ENCODE data around the gene RASAL3. TPM values are rescaled to one million over a fixed set of nuclear protein-coding genes. Genes with fewer than 3 reads are reported as not detected.
"Not testable (repeated sequence)": the region's sequence is repeated elsewhere in the genome, so short reads cannot be mapped to it uniquely, and the experiment has no call there.

The RASAL3 gene
- total RNA-seq, 1 donor from 2014 or later: 1.9 TPM

- ATAC-seq: no peak
- no peak for DNase-seq (ENCODE audit: low spot score)
Observed at GRCh38 chr19:15475169-15475568, 10.8 kb upstream of the RASAL3 start.

- ATAC-seq; DNase-seq (ENCODE audit: low spot score): not testable (repeated sequence)
Observed at GRCh38 chr19:15473821-15474220, 9.5 kb upstream of the RASAL3 start.

GRCh38 chr19:15471639-15472101, 7.3 kb upstream of the RASAL3 start:
- DNase-seq (ENCODE audit: low spot score) (no peak), ATAC-seq (no peak)

GRCh38 chr19:15469513-15470297, 5.4 kb upstream of the RASAL3 start:
- ATAC-seq: peak; percentile 22
- no peak for DNase-seq (ENCODE audit: low spot score)

GRCh38 chr19:15468675-15469512, 4.5 kb upstream of the RASAL3 start:
- peak; percentile 78 for DNase-seq (ENCODE audit: low spot score)
- ATAC-seq: peak; percentile 81

GRCh38 chr19:15467734-15468214, 3.4 kb upstream of the RASAL3 start:
- ATAC-seq (no peak), DNase-seq (ENCODE audit: low spot score) (no peak)

GRCh38 chr19:15466851-15467733, 2.7 kb upstream of the RASAL3 start:
- ATAC-seq: no peak
- no peak for DNase-seq (ENCODE audit: low spot score)

GRCh38 chr19:15463861-15464371, 428 bp downstream of the RASAL3 start:
- no peak for DNase-seq (ENCODE audit: low spot score)
- peak; percentile 7 for ATAC-seq

GRCh38 chr19:15461694-15462093, 2.6 kb downstream of the RASAL3 start:
- ATAC-seq (no peak), DNase-seq (ENCODE audit: low spot score) (no peak)

GRCh38 chr19:15457701-15458484, 6.5 kb downstream of the RASAL3 start:
- ATAC-seq: no peak
- no peak for DNase-seq (ENCODE audit: low spot score)

GRCh38 chr19:15456871-15457700, 7.3 kb downstream of the RASAL3 start:
- DNase-seq (ENCODE audit: low spot score): no peak
- ATAC-seq: no peak

- peak; percentile 71 for DNase-seq (ENCODE audit: low spot score)
- peak; percentile 30 for ATAC-seq
Observed at GRCh38 chr19:15456441-15456840, 7.9 kb downstream of the RASAL3 start.

GRCh38 chr19:15455996-15456395, 8.3 kb downstream of the RASAL3 start:
- DNase-seq (ENCODE audit: low spot score) (no peak), ATAC-seq (no peak)

GRCh38 chr19:15453906-15454860, 10.2 kb downstream of the RASAL3 start:
- ATAC-seq (peak; percentile 11), DNase-seq (ENCODE audit: low spot score) (no peak)

- peak; percentile 62 for DNase-seq (ENCODE audit: low spot score)
- peak; percentile 53 for ATAC-seq
Observed at GRCh38 chr19:15453091-15453578, 11.2 kb downstream of the RASAL3 start.

GRCh38 chr19:15452111-15453047, 12.0 kb downstream of the RASAL3 start:
- ATAC-seq (peak; percentile 71), DNase-seq (ENCODE audit: low spot score) (peak; percentile 93)

All from left lobe of liver (tissue), 2 donors.